Heart left ventricle (tissue), 13 donors: ENCODE measurements around the gene LMNTD2.

Experiments used
- POLR2A ChIP-seq, 2 donors: fragments of 450-650 bp; IDR thresholded peaks; one replicate each; pipeline ENCODE4 v1.6.1; 2017; ENCODE audit warnings: antibody characterized with exemption in 2 of 2, mild to moderate bottlenecking in 2 of 2, moderate library complexity in 2 of 2
- TF ChIP-seq, protein P1 (sequence below), 12 donors: fragments of 200-600 bp; sonication (generic) in 4 of 12; IDR thresholded peaks; one replicate each; pipeline versions ENCODE4 v1.5.0 to v1.8.0; 2018 to 2022; ENCODE audit warnings: antibody characterized with exemption in 12 of 12, mild to moderate bottlenecking in 5 of 12
- donor health status: ischemic (EF 13 %, LVEDD 7.1; RV severe dilation, severe dysfunction).
- donor health status: DM: no; HTN: yes; CAD: no.
- donor health status: DM: no; HTN: no; CAD: no.
- donor health status: ischemic (EF 25% LVEDD 6.9; RV normal size, moderate dysfunction).
- donor health status: ischemic (EF 25% LVEDD 5.7; RV mildly dilated, moderate dysfunction).
- donor health status: ischemic (EF 35%, LVEDD 5.7; RV mildly dilated, moderate dysfunction).
- donor health status: nonischemic (EF 11% LVEDD 7.7; RV severe dilation, severe dysfunction).
- donor health status: DM: yes; HTN: yes; CAD: no.
- donor health status: PGD.
- donor health status: ischemic (EF 29% LVEDD 5.4; RV normal size, mild dysfunction).
- donor health status: nonischemic (EF 23%, LVEDD 6.1; RV moderate dilation, normal function).

DNA sequence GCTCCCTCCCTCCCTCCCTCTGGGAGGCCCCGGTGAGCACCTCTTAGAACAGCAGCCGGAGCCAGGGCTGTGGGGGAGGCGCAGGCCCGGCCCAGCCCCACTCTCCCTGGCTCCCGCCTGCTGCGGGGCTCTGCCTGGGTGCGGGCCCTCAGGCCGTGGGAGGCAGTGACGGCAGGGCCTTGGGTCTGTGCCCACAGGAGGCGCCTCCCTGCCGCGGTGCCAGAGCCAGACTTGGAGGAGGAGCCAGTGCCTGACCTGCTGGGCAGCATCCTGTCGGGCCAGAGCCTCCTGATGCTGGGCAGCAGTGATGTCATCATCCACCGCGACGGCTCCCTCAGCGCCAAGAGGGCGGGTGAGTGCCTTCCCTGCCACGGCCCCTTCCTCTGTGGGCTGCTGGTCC lies 45.7 kb upstream of the LMNTD2 start:
- TF ChIP-seq, protein P1, sequence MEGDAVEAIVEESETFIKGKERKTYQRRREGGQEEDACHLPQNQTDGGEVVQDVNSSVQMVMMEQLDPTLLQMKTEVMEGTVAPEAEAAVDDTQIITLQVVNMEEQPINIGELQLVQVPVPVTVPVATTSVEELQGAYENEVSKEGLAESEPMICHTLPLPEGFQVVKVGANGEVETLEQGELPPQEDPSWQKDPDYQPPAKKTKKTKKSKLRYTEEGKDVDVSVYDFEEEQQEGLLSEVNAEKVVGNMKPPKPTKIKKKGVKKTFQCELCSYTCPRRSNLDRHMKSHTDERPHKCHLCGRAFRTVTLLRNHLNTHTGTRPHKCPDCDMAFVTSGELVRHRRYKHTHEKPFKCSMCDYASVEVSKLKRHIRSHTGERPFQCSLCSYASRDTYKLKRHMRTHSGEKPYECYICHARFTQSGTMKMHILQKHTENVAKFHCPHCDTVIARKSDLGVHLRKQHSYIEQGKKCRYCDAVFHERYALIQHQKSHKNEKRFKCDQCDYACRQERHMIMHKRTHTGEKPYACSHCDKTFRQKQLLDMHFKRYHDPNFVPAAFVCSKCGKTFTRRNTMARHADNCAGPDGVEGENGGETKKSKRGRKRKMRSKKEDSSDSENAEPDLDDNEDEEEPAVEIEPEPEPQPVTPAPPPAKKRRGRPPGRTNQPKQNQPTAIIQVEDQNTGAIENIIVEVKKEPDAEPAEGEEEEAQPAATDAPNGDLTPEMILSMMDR (IDR thresholded peaks at IDR 0.05), result no peak
- no peak for TF ChIP-seq POLR2A (IDR thresholded peaks at IDR 0.05)
